HG03469 (cell line): ENCODE results near the gene NOP53.
"Not testable (repeated sequence)": the region's sequence is repeated elsewhere in the genome, so short reads cannot be mapped to it uniquely, and the experiment has no call there.

Experiments
- ATAC-seq: cut with Tn5 transposase; IDR thresholded peaks from one replicate; pipeline ENCODE4 v1.9.1; 2021; ENCODE audit warnings: mild to moderate bottlenecking, moderate library complexity, moderate number of reproducible peaks; ENCODE audit not compliant: unreplicated experiment

Gene NOP53

DNA sequence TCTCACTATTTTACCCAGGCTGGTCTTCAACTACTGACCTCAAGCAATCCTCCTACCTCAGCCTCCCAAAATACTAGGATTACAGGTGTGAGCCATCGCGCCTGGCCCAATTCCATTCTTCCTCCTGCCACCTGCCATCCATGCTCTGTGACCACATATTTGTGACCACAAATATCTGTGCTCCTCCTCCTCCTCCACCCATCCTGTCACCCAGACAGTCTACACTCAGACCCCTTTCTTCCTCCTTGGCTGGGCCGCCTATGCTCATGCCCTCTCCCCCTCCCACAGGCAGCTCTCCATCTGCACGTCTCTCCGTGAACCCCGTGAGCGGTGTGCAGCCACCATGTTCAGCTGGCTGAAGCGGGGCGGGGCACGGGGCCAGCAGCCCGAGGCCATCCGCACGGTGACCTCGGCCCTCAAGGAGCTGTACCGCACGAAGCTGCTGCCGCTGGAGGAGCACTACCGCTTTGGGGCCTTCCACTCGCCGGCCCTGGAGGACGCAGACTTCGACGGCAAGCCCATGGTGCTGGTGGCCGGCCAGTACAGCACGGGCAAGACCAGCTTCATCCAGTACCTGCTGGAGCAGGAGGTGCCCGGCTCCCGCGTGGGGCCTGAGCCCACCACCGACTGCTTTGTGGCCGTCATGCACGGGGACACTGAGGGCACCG, 28.9 kb upstream of the NOP53 start:
- no peak for ATAC-seq

DNA sequence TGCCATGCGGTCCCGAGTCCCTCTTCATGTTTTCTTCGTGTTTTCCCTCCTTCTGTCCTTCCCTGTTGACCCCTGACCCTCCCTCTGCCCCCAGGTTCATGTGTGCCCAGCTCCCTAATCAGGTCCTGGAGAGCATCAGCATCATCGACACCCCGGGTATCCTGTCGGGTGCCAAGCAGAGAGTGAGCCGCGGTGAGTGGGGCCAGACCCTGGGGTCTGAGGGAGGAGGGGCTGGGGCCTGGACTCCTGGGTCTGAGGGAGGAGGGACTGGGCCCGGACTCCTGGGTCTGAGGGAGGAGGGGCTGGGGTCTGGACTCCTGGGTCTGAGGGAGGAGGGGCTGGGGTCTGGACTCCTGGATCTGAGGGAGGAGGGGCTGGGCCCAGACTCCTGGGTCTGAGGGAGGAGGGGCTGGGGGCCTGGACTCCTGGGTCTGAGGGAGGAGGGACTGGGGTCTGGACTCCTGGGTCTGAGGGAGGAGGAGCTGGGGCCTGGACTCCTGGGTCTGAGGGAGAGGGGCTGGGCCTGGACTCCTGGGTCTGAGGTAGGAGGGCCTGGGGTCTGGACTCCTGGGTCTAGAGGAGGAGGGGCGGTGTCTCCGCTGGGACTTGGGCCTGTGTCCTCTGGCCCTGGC, 26.8 kb upstream of the NOP53 start:
- ATAC-seq: not testable (repeated sequence)

DNA sequence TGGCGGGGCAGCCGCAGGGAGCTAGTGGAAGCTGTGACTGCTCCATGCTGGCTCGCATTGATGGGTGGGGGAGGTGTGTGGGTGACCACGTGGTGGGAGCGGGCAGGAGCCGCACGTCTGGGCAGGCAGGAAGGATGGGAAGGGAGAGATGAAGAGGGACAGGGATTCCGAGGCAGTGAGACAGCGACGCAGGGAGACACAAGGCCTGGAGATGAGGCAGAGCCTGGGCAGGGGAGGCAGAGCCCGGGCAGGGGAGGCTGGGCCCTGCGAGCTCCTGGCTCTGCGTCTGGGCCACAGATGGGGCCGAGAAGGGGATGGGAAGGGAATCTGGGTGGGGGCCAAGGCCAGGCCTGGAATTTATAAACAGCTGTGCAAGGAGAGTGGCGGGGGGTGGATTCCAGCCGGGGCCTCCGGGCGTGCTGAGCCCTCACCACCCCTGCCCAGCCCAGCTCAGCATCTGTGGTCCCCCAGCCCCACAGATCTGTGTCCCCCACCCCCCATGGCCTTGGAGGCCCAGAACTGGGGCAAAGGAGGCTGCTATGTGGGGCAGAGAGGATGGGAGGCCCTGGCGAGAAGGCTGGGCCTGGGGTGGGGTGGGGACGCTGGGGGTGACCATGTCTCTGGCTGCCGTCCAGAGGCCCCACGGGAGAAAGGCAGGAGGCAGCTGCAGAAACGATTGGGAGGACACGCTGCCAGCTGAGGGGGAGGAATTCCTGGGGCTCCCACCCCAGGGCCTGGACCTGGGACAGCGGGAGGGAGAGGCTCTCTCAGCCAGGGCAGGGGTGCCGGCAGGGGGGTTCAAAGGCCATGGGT, 26.1 kb upstream of the NOP53 start:
- ATAC-seq: no peak

DNA sequence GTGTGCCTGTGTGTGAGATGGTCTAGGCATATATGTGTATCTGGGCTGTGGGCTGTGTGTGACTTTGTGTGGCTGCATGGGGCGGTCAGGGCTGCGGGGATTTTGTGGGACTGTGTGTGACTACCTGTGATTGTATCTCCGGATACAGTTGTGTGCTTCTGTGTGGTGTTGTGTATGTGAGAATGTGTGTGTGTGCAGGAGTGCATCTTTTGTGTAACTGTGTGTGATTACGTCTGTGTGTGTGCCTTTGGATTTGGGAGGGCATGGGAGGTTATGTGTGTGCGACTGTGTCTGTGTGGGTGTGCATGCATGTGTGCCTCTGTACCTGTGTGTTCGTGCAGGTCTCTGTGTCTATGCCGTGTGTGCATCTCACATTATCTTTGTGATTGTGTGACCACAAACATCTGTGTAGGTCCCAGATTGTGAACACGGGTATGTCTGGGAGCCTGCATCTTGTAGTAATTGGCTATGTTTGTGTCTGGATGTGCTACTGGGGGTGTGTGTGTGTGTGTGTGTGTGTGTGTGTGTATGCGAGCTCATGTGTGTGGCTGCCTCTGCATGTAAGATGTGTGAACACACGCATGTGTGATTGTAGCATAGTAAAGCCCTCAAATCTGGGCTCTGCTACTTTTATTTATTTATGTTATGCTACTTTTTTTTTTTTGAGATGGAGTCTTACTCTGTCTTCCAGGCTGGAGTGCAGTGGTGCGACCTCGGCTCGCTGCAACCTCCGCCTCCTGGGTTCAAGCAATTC, 24.5 kb upstream of the NOP53 start:
- ATAC-seq: no peak

DNA sequence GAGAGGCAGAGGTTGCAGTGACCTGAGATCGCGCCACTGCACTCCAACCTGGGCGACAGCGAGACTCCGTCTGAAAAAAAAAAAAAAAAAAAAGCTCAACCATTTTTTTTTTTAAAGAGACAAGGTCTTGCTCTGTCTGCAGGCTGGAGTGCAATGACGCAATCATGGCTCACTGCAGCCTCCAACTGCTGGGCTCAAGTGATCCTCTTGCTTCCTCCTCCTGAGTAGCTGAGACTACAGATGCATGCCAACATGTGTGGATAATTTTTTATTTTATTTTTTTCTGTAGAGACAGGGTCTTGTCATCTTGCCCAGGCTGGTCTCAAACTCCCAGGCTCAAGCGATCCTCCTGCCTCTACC, 21.8 kb upstream of the NOP53 start:
- ATAC-seq: no peak

DNA sequence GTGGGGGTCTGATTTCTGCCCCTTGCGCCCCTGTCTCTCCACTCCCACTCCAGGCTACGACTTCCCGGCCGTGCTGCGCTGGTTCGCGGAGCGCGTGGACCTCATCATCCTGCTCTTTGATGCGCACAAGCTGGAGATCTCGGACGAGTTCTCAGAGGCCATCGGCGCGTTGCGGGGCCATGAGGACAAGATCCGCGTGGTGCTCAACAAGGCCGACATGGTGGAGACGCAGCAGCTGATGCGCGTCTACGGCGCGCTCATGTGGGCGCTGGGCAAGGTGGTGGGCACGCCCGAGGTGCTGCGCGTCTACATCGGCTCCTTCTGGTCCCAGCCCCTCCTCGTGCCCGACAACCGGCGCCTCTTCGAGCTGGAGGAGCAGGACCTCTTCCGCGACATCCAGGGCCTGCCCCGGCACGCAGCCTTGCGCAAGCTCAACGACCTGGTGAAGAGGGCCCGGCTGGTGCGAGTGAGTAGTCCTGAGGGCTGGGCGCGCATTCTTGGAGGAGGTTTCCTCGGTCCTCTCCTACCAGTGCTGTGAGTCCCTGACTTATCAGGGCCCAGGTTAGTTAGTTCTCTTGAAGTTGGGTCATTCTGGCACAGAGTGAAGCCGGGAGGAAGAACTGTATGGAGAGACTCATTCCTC, 19.5 kb upstream of the NOP53 start:
- no peak for ATAC-seq

DNA sequence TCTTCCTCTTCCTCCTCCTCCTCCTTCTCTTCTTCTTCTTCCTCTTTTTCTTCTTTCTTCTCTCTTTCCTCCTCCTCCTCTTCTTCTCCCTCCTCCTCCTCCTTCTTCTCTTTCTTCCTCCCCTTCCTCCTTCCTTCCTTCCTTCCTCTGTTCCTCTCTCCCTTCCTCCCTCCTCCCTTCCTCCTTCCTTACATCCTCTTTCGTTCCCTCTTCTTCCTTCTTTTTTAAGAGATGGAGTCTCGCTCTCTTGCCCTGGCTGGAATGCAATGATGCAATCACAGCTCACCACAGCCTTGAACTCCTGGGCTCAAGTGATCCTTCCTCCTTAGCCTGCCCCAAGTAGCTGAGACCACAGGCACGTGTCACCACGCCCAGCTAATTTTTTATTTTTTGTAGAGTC, 18.9 kb upstream of the NOP53 start:
- no peak for ATAC-seq

DNA sequence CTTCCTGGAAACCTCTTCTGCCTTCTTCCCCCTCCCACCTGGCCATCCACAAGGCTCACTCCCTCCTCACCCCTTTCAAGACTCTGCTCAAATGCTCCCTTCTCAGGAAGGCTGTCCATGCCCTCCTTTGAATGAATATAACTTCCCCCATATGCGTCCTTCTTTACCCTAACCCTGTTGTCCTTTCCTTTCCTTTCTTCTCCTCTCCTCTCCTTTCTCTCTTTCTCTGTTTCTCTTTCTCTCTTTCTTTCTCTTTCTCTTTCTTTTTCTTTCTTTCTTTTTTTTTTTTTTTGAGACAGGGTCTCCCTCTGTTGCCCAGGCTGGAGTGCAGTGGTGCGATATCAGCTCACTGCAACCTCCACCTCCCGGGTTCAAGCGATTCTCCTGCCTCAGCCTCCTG, 17.1 kb upstream of the NOP53 start:
- ATAC-seq: not testable (repeated sequence)

DNA sequence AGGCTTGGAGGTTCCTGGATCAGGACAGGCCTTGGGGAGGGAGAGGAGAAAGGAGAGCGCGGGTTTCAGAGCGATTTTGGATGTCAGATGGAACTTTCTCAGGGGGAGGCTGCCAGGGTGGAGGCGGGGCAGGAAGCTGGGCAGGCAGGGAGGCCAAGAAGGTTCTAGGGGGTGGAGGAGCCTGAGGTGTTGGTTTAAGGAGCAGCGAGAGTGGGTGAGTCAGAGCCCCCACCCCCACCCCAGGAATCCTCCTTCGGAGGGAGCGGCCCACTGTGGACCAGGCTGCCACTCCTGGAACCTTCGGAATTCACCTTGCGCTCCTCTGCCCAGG, 15.9 kb upstream of the NOP53 start:
- no peak for ATAC-seq

DNA sequence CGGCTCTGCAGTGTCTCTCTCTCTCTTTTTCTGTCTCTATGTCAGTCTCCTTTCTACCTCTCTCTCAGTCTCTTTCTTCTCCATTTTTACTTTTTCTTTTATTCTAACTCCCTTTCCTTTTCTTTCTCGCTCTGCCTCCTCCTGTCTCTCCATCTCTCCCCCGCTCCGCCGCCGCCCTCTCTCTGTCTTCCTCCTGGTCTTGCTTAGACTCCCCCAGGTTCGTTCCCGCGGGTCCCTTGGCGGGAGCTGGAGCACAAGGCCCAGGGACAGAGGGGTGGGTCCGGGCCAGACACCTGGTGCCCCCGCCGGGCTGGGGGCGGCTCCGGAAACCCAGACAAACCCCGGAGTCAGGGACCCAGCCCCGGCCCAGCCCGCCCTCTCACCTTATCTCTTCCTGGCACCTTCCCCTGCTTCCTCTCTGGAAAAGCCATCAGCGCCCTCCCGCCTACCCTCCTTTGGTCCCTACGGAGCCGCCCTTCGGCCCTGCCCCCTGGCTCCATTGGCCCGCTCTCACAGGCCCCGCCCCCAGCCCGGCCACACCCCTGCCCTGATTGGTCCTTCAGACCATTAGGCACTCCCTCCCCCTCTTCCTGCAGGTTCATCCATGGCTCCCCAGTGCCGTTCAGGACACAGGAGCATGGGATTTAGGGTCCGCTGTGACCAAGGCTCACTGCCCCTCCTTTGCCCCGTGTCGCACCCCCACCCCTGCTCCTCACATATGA, 15.4 kb upstream of the NOP53 start:
- ATAC-seq: no peak

DNA sequence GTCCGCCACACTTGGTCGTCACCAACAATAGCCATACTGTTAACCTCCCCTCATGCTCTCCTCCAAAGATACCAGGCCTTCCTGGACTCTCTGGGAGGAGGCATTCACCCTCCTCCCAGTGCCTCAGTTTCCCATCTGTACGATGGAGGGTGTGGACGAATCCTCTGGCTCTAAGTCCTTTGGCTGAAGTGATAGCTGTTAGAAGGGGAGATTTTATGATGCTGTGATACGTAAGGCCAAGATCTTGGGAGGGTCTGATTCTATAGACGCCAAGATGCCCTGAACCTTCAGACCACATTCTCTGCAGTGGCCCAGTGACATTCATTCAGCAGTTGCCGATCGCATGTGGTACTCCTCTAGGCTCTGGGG, 14.8 kb upstream of the NOP53 start:
- no peak for ATAC-seq

DNA sequence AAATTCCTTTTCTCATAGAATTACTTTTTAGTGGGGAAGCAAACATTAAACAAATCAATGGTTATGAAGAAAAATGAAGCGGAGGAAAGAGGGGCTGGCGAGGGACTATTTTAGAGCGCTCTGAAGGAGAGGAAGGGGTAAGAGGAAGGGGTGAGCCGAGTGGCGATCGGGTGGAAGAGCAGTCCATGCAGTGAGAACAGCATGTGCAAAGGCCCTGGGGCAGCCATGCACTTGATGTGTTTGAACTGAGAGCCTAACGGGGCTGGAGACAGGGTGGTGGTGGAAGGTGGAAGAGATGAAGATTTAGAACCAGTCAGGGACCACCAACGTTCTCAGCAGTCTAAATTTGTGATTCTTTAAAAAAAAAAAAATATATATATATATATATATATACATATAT, 14.4 kb upstream of the NOP53 start:
- no peak for ATAC-seq

DNA sequence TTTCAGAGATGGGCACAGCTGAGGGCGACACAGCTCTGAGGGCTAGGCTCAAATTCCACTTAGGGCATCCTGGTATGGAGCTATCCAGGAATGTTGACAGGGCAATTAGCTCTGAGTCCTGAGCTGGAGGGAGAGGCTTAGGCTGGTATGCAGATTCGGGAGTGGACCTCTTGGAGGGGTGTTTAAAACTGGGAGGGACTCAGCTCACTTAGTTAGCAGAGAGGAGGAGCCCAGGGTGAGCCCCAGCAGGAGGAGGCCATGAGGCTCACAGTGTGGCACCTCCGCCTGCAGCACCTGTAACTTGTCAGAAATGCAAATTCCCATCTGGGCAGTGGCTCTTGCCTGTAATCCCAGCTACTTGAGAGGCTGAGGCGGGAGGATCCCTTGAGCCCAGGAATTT, 10.2 kb upstream of the NOP53 start:
- no peak for ATAC-seq

DNA sequence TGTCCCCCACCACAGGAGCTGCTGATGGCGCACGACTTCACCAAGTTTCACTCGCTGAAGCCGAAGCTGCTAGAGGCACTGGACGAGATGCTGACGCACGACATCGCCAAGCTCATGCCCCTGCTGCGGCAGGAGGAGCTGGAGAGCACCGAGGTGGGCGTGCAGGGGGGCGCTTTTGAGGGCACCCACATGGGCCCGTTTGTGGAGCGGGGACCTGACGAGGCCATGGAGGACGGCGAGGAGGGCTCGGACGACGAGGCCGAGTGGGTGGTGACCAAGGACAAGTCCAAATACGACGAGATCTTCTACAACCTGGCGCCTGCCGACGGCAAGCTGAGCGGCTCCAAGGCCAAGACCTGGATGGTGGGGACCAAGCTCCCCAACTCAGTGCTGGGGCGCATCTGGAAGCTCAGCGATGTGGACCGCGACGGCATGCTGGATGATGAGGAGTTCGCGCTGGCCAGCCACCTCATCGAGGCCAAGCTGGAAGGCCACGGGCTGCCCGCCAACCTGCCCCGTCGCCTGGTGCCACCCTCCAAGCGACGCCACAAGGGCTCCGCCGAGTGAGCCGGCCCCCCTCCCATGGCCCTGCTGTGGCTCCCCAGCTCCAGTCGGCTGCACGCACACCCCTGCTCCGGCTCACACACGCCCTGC, 4.4 kb upstream of the NOP53 start:
- ATAC-seq: no peak

DNA sequence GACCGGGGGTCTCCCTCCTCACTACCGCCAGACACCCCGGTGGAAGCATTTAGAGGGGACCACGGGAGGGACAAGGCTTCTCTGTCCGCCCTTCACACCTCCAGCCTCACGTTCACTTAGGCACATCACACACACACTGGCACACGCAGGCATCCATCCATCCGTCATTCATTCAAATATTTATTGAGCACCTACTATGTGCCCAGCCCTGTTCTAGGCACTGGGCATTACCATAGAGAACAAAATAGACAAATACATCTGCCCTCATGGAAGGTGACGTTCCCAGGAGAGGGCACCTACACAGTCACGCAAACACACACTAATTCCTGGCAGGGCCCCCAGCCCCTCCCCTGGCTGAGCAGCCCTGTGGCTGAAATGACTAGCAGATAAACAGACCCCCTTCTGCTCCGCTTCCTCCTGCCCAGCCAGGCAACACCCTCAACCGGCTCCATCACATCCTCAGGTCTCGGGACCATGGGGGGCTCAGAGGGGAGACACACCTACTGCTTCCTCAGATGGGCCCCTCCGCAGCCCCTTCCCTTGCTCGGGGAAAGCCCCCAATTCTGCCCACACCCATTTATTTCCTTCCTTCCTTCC, 3.7 kb upstream of the NOP53 start:
- ATAC-seq: no peak

DNA sequence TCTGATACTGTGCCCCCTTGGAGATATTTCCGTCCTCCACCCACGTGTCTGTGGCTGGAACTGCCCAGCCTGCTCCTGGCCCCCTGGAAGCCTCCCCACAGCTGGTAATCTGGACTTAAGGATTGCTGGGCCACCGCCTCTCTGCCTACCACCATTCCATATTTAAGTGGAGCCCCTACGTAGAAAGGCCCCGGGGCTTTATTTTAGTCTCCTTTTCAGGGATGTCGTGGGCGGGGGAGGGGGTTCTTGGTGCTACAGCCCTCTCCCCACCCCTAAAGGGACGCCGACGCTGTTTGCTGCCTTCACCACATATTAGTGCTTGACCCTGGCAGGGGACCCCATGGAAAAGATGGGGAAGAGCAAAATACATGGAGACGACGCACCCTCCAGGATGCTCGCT, 2.7 kb upstream of the NOP53 start:
- no peak for ATAC-seq

DNA sequence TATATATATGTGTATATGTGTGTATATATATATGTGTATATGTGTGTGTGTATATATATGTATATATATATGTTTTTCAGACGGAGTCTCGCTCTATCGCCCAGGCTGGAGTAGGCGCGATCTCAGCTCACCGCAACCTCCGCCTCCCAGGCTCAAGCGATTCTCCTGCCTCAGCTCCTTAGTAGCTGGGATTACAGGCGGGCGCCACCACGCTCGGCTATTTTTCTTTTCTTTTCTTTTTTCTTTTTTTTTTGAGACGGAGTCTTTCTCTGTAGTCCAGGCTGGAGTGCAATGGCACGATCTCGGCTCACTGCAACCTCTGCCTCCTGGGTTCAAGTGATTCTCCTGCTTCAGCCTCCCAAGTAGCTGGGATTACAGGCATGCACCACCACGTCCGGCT, 783 bp downstream of the NOP53 start:
- ATAC-seq: not testable (repeated sequence)

DNA sequence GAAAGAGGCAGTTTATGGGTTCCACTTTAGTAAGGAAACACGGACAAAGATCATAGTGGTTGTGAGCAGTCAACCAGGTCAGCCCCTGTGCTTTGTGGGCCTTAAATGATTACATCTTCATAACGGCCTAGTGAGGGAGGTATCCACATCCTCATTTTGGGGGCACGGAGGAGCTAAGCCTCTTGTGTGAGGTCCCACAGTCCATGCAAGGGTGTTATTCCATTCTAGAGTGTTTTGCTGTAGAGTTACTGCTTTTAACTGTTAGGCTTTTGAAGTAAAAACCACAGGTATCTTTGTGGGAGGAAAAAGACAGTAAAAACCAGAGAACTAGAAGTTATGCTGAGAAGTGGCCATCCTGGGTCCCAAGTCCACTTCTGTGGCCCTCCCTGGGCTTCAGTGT, 4.0 kb downstream of the NOP53 start:
- ATAC-seq: no peak

DNA sequence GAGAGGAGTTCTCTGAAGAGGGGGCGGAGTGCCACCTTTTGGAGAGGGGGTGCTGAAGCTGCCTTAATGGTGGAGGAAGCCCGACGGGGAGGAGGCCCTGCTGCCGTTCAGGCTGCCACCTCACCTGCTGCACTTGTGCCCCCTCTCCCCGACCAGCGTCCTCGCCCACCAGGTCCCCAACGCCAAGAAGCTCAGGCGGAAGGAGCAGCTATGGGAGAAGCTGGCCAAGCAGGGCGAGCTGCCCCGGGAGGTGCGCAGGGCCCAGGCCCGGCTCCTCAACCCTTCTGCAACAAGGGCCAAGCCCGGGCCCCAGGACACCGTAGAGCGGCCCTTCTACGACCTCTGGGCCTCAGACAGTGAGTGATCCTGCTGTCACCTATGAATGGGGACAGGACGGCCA, 5.4 kb downstream of the NOP53 start:
- ATAC-seq: no peak
